GM21619 (cell line): ENCODE data around the gene AKAP8.
A peak's percentile ranks its signal among the peaks of the same experiment; 100 is the strongest.
"Not testable (repeated sequence)": the region's sequence is repeated elsewhere in the genome, so short reads cannot be mapped to it uniquely, and the experiment has no call there.

ENCODE experiments used
- ATAC-seq: cut with Tn5 transposase; IDR thresholded peaks from one replicate; pipeline ENCODE4 v1.9.1; 2021; ENCODE audit not compliant: unreplicated experiment

Gene AKAP8

DNA sequence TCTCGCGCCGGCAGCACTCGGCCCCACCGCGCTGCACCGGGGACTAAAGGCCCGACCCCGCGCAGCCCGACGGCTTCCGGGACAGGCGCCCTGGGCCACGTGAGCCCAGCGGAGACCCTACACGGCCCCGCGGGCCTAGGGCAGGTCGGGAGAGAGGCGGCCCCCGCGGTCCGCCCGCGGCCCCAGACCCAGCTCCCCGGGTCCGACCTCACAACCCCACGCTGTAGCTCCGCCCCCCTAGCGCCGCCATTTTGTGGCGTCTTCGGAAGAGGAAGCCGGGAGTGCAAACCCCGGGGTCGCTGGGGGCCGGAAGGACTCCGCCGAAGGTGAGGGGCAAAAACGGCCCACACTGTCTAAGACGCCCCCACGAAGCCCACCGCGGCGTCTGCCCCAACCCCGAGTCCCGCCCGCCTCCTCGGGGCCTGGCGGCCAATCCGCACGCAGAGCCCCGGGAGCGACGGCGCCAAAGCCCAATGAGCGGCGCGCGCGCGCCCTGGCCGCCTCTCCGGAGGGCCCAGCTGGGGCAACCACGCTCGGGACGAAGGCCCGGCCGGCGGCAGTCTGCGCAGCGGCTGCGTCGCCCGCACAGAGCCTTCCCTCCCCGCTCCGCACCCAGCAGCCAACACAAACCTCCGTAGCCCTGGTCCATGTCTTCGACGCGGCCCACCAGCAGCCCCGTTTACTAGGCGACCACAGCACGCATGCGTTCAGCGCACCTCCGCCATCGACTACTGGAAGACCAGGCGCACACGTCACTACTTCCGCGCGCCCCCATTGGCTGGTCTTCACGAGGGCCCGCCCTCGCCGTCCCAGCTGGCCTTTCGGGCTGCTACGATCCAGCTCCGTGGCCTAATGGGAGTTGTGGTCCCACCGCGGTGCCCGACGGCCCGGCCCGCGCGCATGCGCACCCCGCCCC is at the start of gene AKAP8:
Gene AKAP8 (minus strand): TSS at position 705 of the 916 bp plus-strand sequence. CDS start 56 bp downstream, at position 649.
- ATAC-seq: peak; percentile 73

- ATAC-seq: no peak
Observed at GRCh38 chr19:15427991-15428471, 48.4 kb upstream of the AKAP8 start.

DNA sequence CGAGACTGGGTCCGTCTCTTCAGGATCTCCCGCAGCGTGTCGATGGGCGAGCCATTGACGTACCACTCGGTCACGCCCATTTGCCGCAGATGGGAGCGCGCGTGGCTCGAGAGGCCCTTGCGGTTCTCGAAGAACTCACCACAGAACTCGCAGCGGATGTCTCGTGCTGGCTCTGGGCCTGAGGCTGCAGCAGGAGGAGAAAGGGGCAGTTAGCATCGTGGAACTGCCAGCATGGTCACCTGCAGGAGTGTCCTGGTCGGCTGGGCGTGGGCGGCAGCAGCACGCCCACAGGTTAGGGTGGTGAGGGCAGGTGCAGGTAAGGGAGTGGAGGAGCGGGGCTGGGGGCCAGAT is 47.7 kb upstream of the AKAP8 start:
- no peak for ATAC-seq

DNA sequence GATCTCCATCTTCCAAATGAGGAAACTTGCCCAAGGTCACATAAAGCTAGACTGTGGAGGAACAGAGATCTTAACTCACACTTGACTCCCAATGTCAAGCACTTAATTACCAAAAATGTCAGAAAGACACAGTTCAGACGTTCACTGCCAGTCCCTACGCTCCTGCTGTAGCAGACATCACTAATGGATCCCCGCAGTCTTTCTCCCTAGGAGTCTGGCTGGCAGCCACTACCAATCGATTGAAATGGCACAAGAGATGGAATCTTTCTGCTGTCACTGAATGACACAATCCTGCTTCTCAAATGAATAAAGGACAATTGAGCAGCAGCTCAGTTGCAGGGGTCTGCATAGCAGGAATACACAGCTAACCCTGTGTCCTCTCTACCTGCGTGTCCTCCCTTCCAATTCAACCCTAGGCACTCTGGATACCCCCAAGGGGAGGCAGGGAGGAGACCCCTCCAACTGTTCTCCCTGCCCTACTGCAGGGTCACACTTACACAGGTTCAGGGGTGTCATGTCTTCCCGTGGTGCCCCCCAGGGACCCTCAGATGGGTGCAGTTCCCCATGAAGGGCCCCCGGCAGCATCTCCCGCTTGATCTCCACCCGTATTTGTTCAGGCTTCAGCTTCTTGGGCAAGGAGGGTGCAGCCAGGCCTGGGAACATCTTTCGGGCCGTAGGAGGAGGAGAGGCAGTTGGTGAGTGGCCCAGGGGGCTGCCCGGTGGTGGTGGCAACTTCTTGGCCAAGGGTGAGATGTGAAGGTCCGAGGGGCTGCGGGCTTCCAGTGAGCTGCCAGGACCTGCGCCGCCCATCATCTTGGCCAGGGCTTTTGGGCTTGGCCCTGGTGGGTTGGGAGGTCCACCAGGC is 47.1 kb upstream of the AKAP8 start:
- ATAC-seq: no peak

GRCh38 chr19:15425321-15425950 is 45.8 kb upstream of the AKAP8 start:
- no peak for ATAC-seq

- ATAC-seq: no peak
Observed at GRCh38 chr19:15424692-15425272, 45.2 kb upstream of the AKAP8 start.

GRCh38 chr19:15424121-15424520 is 44.5 kb upstream of the AKAP8 start:
- no peak for ATAC-seq

DNA sequence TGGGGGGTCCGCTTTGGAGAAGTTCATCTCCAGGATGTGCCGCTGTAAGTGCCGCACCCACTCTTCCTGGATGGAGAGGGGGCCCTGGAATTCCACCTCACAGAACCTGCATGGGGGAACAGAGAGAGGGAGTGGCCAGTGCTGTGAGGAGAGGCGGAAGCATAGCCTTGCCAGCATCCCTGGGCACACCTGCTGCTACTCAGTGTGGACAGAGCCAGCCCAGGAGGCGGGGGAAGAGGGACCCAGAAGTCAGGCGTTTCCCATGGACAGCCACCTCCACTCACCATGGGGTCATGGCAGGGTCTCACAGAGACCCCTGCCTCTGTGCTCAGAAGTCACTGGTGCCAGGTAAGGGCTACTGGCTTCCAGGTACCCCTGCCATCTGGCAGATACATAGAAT is 43.5 kb upstream of the AKAP8 start:
- no peak for ATAC-seq

GRCh38 chr19:15422296-15423075 is 42.9 kb upstream of the AKAP8 start:
- no peak for ATAC-seq

- no peak for ATAC-seq
Observed at GRCh38 chr19:15421721-15422260, 42.2 kb upstream of the AKAP8 start.

DNA sequence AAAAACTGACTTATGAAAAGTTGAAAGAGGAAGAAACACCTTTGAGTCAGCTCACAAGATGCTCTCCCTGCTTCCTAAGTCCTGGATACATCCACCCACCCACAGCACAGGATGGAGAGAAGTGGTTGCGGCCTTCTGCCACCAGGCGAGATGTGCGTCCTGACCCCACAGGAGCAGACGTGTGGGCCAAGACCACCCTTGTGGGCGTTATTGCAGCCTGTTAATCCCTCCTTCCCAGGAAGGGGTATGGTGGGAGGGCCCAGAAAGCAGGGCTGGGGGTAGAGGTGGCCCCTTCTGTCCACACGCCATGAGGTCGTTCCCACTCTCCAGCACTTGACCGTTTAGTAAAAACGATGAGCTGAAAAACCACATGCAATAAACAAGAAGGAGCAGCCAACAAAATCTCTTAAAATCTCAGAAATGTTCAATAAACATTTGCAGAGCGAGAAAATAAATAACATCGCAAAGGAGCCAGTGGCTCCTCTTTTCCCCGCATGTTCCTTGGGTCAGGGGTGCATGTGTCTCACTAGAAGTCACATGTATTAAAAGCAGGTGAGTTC is 41.6 kb upstream of the AKAP8 start:
- no peak for ATAC-seq

DNA sequence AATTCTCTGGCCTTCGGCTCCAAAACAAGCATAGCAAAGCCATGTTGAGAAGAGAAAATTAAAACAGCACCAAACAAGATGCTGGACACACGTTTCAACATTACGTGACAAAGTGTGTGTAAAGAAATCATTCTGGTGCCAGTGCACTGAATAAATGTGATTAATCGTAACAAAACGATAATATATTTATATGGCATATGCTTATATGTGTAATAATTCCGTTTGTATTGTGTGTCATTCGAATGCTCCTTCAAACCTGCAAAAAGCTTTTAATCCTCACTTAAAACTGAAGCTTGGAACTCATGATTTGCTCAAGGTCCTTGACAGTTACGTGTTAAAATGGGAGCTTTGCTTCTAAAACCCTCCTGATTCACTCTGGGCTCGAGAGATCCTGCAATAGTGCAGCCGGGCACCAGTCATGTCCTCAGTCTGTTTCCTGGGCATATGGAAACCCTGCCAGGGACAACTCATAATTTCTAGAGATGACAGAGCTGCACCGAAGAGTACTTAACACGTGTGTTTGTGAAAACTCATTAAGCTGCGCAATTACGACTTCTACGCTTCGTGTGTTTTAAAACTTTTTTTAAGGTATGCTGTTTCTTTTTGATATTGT is 39.9 kb upstream of the AKAP8 start:
- no peak for ATAC-seq

- peak; percentile 90 for ATAC-seq
Observed at GRCh38 chr19:15418579-15419412, 39.2 kb upstream of the AKAP8 start, which contains the start of gene AKAP8L. Gene AKAP8L (minus strand): TSS chr19:15418988. CDS start chr19:15418923, 65 bp downstream.

DNA sequence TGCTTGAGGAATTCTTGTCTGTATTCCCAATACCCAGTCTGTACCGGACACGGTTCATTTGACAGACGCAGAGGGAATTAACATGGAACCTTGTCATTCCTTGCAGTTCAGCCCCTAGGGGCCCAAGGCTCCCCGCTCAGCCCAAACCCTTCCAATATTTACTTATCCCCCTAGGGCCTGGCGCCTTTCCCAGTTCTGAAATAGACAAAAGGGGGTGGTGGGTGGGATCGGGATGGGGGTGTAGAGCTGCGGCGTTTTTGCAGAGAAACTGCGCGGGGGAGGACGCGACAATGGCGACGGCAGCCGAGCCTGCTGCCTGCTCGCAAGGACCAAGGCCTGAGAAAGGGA is 38.6 kb upstream of the AKAP8 start:
- no peak for ATAC-seq

GRCh38 chr19:15417699-15418098 is 38.1 kb upstream of the AKAP8 start:
- no peak for ATAC-seq

DNA sequence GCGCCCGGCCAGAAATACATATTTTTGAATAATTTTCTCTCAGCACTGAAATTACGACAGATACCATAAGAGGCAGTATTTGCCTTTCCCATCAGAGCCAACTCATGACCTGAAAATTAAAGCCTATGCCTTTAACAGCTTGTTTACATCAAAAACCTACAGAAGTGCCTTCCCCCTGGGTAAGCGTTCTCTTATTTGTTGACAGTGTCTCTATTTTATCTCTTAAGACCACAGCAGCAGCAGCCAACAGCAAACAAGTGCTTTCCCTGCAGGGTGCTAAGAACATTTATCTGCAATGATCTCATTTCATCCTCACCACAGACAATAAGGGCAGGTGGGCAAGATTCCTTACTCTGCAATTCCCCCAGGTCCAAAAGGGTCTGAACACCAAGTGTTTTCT is 33.2 kb upstream of the AKAP8 start:
- ATAC-seq: no peak

DNA sequence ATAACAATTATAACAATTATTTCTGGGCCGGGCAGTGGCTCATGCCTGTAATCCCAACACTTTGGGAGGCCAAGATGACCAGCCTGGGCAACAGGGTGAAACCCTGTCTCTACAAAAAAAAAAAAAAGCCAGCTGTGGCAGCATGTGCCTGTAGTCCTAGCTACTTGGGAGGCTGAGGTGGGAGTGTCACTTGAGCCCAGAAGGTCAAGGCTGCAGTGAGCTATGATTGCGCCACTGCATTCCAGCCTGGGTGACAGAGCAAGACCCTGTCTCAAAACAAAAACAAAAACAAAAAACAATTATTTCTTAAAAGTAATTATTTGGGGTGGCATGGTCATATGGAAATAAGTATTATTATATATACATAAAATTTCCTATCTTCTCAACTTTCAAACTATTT is 31.8 kb upstream of the AKAP8 start:
- ATAC-seq: not testable (repeated sequence)

- ATAC-seq: no peak
Observed at GRCh38 chr19:15404780-15405211, 25.2 kb upstream of the AKAP8 start.
